Stimulated activated CD4-positive, alpha-beta T cell treated with anti-CD3 and anti-CD28 coated beads, TNF-alpha, amount 100 ng/mL, for 24 hours (primary cell): ENCODE results near the gene ARVCF.

ENCODE experiments used
- DNase-seq, 3 experiments: peaks; one replicate each; pipeline ENCODE4 v3.0.0-alpha.2; 2020; ENCODE audit warnings: low read depth in 3 of 3

The ARVCF gene

GRCh38 chr22:20031732-20032406, 15.2 kb upstream of the ARVCF start:
- no peak for DNase-seq

- DNase-seq, result no peak
These were observed 13.1 kb upstream of the ARVCF start for GRCh38 chr22:20029550-20030225.

GRCh38 chr22:20028855-20029549, 12.4 kb upstream of the ARVCF start:
- DNase-seq, result no peak

- DNase-seq, result no peak
These were observed 11.6 kb upstream of the ARVCF start for GRCh38 chr22:20027966-20028854.

GRCh38 chr22:20026996-20027601, 10.5 kb upstream of the ARVCF start:
- DNase-seq, result no peak

- DNase-seq, result no peak
These were observed 9.7 kb upstream of the ARVCF start for GRCh38 chr22:20026204-20026908.

- no peak for DNase-seq
These were observed 9.0 kb upstream of the ARVCF start for GRCh38 chr22:20025401-20026203.

- DNase-seq, result no peak
These were observed 8.2 kb upstream of the ARVCF start for GRCh38 chr22:20024650-20025397.

GRCh38 chr22:20024225-20024624, 7.6 kb upstream of the ARVCF start:
- DNase-seq, result no peak

GRCh38 chr22:20022978-20023613, 6.5 kb upstream of the ARVCF start:
- no peak for DNase-seq

- DNase-seq, result no peak
These were observed 5.8 kb upstream of the ARVCF start for GRCh38 chr22:20022231-20022977.

- DNase-seq, result no peak
These were observed 4.9 kb upstream of the ARVCF start for GRCh38 chr22:20021196-20022181.

- peak; percentile 80 to 90 (median 88) for DNase-seq
These were observed 4.0 kb upstream of the ARVCF start, which contains the start of gene TANGO2 for GRCh38 chr22:20020533-20021195. Gene TANGO2 (plus strand): TSS chr22:20021110. CDS start chr22:20036799, 15,689 bp downstream.

GRCh38 chr22:20019661-20020532, 3.3 kb upstream of the ARVCF start:
- no peak for DNase-seq

- no peak for DNase-seq
These were observed 1.4 kb upstream of the ARVCF start for GRCh38 chr22:20018001-20018400.
